ENCODE data around the gene RBM22. TPM values are rescaled to one million over a fixed set of nuclear protein-coding genes. Genes with fewer than 3 reads are reported as not detected.

RBM22 gene
- total RNA-seq, 2 experiments from 2014 or later: 98.2 to 101 TPM

- peak overlapping the region; percentile 57 for H3K4me3 ChIP-seq (ENCODE audit: low read length)
- ChIA-PET CTCF (no interaction called here), POLR2A (interaction anchor here (2.9 kb wide), 1 partner anchor 28 kb away, joined by 8 read pairs; the partner anchor contains the start of gene RBM22)
- Mint-ChIP-seq H3K27me3 (peaks cover 25% of the 10 kb centered on the region), H3K9me3 (no peaks in the 10 kb centered on the region), H3K4me1 (ENCODE audit: low read depth) (peaks cover 14% of the 10 kb centered on the region), H3K27ac (no peak overlapping the region), H3K4me3 (peak overlapping the region; percentile 83), H3K36me3 (ENCODE audit: low read depth) (no peaks in the 10 kb centered on the region)
- peaks cover 18% of the 10 kb centered on the region for H3K4me1 ChIP-seq (ENCODE audit: insufficient read depth, low read length)
- DNase-seq (peak in 9 of 14 experiments; percentile 5 to 48 (median 21)), ATAC-seq (ENCODE audit: poor library complexity) (peak; percentile 61)
- no peaks in the 10 kb centered on the region for H3K9me3 ChIP-seq (ENCODE audit: control insufficient read depth in 1 of 2, insufficient read depth in 1 of 2, low read length in 2 of 2)
- intact Hi-C loops (cut with DNase I, micrococcal nuclease): no loop called here
- H3K27me3 ChIP-seq (ENCODE audit: control insufficient read depth in 1 of 2, insufficient read depth in 2 of 2, low read length in 2 of 2): peaks cover 20 to 21% of the 10 kb centered on the region in 2 experiments
- H3K27ac ChIP-seq (ENCODE audit: low read depth in 1 of 2, low read length in 2 of 2): no peak overlapping the region
- no peaks in the 10 kb centered on the region for H3K36me3 ChIP-seq (ENCODE audit: insufficient read depth, low read length)
- no peak for TF ChIP-seq CTCF (IDR thresholded peaks at IDR 0.05)
Measured at GRCh38 chr5:150672237-150672883, 28.5 kb downstream of the RBM22 start.

- intact Hi-C loops (cut with DNase I, micrococcal nuclease): no loop called here
- H3K4me3 Mint-ChIP-seq: peak overlapping the region; percentile 83
- TF ChIP-seq CTCF (IDR thresholded peaks at IDR 0.05): no peak
- H3K27me3 Mint-ChIP-seq: peaks cover 25% of the 10 kb centered on the region
- Histone ChIP-seq H3K9me3 (ENCODE audit: control insufficient read depth in 1 of 2, insufficient read depth in 1 of 2, low read length in 2 of 2) (no peaks in the 10 kb centered on the region), H3K27me3 (ENCODE audit: control insufficient read depth in 1 of 2, insufficient read depth in 2 of 2, low read length in 2 of 2) (peaks cover 20 to 21% of the 10 kb centered on the region in 2 experiments), H3K36me3 (ENCODE audit: insufficient read depth, low read length) (no peaks in the 10 kb centered on the region), H3K4me3 (ENCODE audit: low read length) (peak overlapping the region; percentile 57), H3K27ac (ENCODE audit: low read depth in 1 of 2, low read length in 2 of 2) (no peak overlapping the region), H3K4me1 (ENCODE audit: insufficient read depth, low read length) (peaks cover 18% of the 10 kb centered on the region)
- DNase-seq: peak in 4 of 14 experiments; percentile 9 to 38 (median 23)
- H3K36me3 Mint-ChIP-seq (ENCODE audit: low read depth): no peaks in the 10 kb centered on the region
- H3K27ac Mint-ChIP-seq: no peak overlapping the region
- ChIA-PET POLR2A (interaction anchor here (2.9 kb wide), 1 partner anchor 29 kb away, joined by 8 read pairs; the partner anchor contains the start of gene RBM22), CTCF (no interaction called here)
- H3K9me3 Mint-ChIP-seq: no peaks in the 10 kb centered on the region
- peaks cover 14% of the 10 kb centered on the region for H3K4me1 Mint-ChIP-seq (ENCODE audit: low read depth)
- peak; percentile 46 for ATAC-seq (ENCODE audit: poor library complexity)
Measured at GRCh38 chr5:150671509-150672236, 29.2 kb downstream of the RBM22 start.

- Mint-ChIP-seq H3K9me3 (no peaks in the 10 kb centered on the region), H3K36me3 (ENCODE audit: low read depth) (no peaks in the 10 kb centered on the region), H3K4me3 (peak overlapping the region; percentile 57), H3K27me3 (peaks cover 25% of the 10 kb centered on the region), H3K27ac (no peak overlapping the region), H3K4me1 (ENCODE audit: low read depth) (peaks cover 14% of the 10 kb centered on the region)
- Histone ChIP-seq H3K36me3 (ENCODE audit: insufficient read depth, low read length) (no peaks in the 10 kb centered on the region), H3K27me3 (ENCODE audit: control insufficient read depth in 1 of 2, insufficient read depth in 2 of 2, low read length in 2 of 2) (peaks cover 20 to 21% of the 10 kb centered on the region in 2 experiments), H3K9me3 (ENCODE audit: control insufficient read depth in 1 of 2, insufficient read depth in 1 of 2, low read length in 2 of 2) (no peaks in the 10 kb centered on the region), H3K27ac (ENCODE audit: low read depth in 1 of 2, low read length in 2 of 2) (no peak overlapping the region), H3K4me1 (ENCODE audit: insufficient read depth, low read length) (peaks cover 18% of the 10 kb centered on the region), H3K4me3 (ENCODE audit: low read length) (no peak overlapping the region)
- no peak for TF ChIP-seq CTCF (IDR thresholded peaks at IDR 0.05)
- ChIA-PET CTCF (no interaction called here), POLR2A (interaction anchor here (2.9 kb wide), 1 partner anchor 30 kb away, joined by 8 read pairs; the partner anchor contains the start of gene RBM22)
- ATAC-seq (ENCODE audit: poor library complexity) (no peak), DNase-seq (no peak)
- intact Hi-C loops (cut with DNase I, micrococcal nuclease): no loop called here
Measured at GRCh38 chr5:150670948-150671310, 29.9 kb downstream of the RBM22 start.

Data from CD4-positive, alpha-beta T cell (primary cell).